Thoracic aorta (tissue), 2 donors: ENCODE measurements around the gene IGSF8. TPM values are rescaled to one million over a fixed set of nuclear protein-coding genes. Genes with fewer than 3 reads are reported as not detected.

Source experiments
- ATAC-seq: fragments of 150-250 bp; one replicate; pipeline ENCODE4 v1.8.0; 2017; ENCODE audit warnings: low read depth; ENCODE audit not compliant: insufficient number of reproducible peaks, low FRiP score
- DNase-seq: peaks from one replicate; pipeline ENCODE4 v3.0.0-alpha.2; 2020; ENCODE audit warnings: low spot score
- H3K27ac ChIP-seq, 2 donors: fragments of 200-600 bp; sonication (generic); 1 replicate in 1 of 2; 2 replicates in 1 of 2; pipeline ENCODE4 v1.5.1; 2016; ENCODE audit warnings: mild to moderate bottlenecking in 2 of 2, moderate library complexity in 2 of 2
- H3K27me3 ChIP-seq: fragments of 200-600 bp; sonication (generic); replicated peaks from 2 replicates; pipeline ENCODE4 v1.6.0; 2016; ENCODE audit warnings: mild to moderate bottlenecking; ENCODE audit not compliant: insufficient read depth
- H3K36me3 ChIP-seq: fragments of 200-600 bp; sonication (generic); one replicate; pipeline ENCODE4 v1.5.1; 2016
- H3K4me1 ChIP-seq, 2 donors: fragments of 200-600 bp; sonication (generic); 1 replicate in 1 of 2; 2 replicates in 1 of 2; pipeline versions ENCODE4 v1.5.1 to v1.6.0; 2016; ENCODE audit warnings: low read depth in 2 of 2, mild to moderate bottlenecking in 1 of 2; ENCODE audit not compliant: control insufficient read depth in 1 of 2
- H3K4me3 ChIP-seq: fragments of 200-600 bp; sonication (generic); 2 replicates; pipeline ENCODE4 v1.5.1; 2016; ENCODE audit warnings: mild to moderate bottlenecking
- H3K9me3 ChIP-seq: fragments of 200-600 bp; sonication (generic); 2 replicates; pipeline ENCODE4 v1.5.1; 2016
- total RNA-seq, 2 donors: library from RNA; depleted of rRNA; stranded (reverse); fragments of >200 nt; gene quantifications; one replicate each; pipeline versions ENCODE4 v1.1.0 to v1.2.3, GENCODE V29; 2016
- TF ChIP-seq, protein P1 (sequence below): fragments of 200-600 bp; sonication (generic); IDR thresholded peaks from one replicate; pipeline ENCODE4 v1.5.1; 2019; ENCODE audit warnings: antibody characterized with exemption

Gene IGSF8
- total RNA-seq, 2 donors from 2014 or later, result 29.6 to 40.8 TPM

DNA sequence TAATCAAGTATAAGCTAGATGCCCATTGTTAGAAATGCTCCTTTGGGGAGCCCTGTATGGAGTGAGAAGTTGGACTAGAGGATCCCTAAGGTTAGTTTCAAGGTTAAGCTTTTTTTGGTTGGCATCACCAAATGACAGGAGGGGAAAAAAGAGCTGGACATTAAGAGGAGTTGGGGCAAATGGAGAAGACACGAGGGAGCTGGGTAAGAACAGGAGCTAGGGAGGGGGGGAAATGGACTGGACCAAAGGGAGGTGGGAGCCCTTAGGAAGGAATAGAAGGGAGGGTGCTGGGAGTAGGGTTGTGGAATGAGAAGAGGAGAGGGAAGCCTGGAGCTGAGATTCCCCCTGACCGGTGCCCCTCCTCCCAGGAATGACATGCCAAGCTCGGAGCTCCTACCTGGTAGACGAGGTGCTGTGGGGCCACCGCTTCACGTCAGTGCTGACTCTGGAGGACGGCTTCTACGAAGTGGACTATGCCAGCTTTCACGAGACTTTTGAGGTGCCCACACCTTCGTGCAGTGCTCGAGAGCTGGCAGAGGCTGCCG, 11.2 kb downstream of the IGSF8 start:
- no peaks in the 10 kb centered on the region for H3K27me3 ChIP-seq
- TF ChIP-seq, protein P1, sequence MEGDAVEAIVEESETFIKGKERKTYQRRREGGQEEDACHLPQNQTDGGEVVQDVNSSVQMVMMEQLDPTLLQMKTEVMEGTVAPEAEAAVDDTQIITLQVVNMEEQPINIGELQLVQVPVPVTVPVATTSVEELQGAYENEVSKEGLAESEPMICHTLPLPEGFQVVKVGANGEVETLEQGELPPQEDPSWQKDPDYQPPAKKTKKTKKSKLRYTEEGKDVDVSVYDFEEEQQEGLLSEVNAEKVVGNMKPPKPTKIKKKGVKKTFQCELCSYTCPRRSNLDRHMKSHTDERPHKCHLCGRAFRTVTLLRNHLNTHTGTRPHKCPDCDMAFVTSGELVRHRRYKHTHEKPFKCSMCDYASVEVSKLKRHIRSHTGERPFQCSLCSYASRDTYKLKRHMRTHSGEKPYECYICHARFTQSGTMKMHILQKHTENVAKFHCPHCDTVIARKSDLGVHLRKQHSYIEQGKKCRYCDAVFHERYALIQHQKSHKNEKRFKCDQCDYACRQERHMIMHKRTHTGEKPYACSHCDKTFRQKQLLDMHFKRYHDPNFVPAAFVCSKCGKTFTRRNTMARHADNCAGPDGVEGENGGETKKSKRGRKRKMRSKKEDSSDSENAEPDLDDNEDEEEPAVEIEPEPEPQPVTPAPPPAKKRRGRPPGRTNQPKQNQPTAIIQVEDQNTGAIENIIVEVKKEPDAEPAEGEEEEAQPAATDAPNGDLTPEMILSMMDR, result no peak
- H3K4me1 ChIP-seq, result peaks cover 18 to 33% of the 10 kb centered on the region in 2 donors
- DNase-seq (no peak), ATAC-seq (no peak)
- H3K9me3 ChIP-seq, result no peaks in the 10 kb centered on the region
- H3K27ac ChIP-seq, result peak overlapping the region; percentile 87 to 89
- no peak overlapping the region for H3K4me3 ChIP-seq
- H3K36me3 ChIP-seq, result peaks cover 13% of the 10 kb centered on the region

DNA sequence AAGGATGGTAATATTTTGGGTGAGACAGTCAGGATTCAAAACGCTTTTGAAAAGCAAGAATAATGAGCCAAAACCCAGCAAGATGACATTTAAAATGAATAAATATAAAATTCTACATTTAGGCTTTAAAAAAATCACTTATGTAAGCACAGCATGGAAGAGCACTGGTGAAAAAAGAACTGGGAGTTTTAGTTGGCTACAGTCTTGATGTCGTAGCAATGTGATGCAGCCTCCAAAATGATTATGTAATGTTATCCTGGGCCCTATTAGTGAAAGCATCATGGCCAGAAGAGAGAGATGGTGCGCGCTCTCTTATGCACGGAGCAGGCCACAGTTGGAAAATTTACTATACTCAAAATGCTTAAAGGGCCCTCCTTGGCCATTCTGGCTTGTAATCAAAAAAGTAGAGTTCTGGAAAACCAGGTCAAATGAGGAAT, 11.9 kb downstream of the IGSF8 start:
- no peaks in the 10 kb centered on the region for H3K9me3 ChIP-seq
- H3K4me1 ChIP-seq, result peaks cover 18 to 35% of the 10 kb centered on the region in 2 donors
- H3K27me3 ChIP-seq, result no peaks in the 10 kb centered on the region
- H3K27ac ChIP-seq, result peak overlapping the region; percentile 87 to 89
- peaks cover 6% of the 10 kb centered on the region for H3K36me3 ChIP-seq
- H3K4me3 ChIP-seq, result peak overlapping the region; percentile 37
- DNase-seq (no peak), ATAC-seq (peak; percentile 59)
- TF ChIP-seq, protein P1, result no peak

DNA sequence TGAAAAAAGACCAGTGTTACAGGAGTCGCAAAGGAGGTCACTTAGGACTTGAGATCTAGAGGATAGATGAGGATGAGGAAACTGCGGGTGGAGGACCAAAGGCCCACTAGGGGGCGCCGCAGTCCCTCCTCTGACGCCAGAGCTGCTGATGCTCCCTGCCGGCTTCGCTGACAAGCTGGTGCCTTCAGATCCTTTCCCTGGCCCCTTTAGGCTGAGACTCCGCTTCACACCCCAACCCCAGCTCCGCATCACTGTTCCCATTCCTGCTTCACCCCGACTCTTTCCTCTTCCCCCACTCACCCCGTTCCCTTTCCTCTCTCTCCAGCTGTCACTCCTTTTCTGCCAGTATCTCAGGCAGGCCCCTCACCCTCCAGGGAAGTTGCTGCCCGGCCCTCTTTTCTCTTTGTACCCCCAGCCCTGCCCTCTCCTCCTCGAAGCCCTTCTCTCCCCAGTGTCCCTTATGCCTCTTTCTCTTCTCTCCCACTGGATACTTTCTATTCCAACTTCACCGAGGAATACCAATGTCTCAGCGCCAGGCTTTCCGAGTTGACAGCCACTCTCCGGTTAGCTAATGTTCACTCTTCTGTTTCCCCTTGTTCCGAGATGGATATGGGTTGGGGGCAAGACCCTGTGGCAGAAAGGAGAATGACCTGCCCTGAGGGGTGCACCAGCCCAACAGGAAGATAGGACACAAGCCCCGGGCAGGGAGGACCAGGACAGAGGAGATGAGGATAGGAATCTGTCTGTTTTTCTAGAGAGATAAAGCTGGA, 12.5 kb downstream of the IGSF8 start:
- TF ChIP-seq, protein P1, result peak; percentile 84
- Histone ChIP-seq H3K4me1 (peaks cover 18 to 41% of the 10 kb centered on the region in 2 donors), H3K27ac (peak overlapping the region; percentile 87 to 89), H3K9me3 (no peaks in the 10 kb centered on the region), H3K4me3 (peak overlapping the region; percentile 48), H3K27me3 (no peaks in the 10 kb centered on the region), H3K36me3 (peaks cover 2% of the 10 kb centered on the region)
- DNase-seq (no peak), ATAC-seq (peak; percentile 44)

DNA sequence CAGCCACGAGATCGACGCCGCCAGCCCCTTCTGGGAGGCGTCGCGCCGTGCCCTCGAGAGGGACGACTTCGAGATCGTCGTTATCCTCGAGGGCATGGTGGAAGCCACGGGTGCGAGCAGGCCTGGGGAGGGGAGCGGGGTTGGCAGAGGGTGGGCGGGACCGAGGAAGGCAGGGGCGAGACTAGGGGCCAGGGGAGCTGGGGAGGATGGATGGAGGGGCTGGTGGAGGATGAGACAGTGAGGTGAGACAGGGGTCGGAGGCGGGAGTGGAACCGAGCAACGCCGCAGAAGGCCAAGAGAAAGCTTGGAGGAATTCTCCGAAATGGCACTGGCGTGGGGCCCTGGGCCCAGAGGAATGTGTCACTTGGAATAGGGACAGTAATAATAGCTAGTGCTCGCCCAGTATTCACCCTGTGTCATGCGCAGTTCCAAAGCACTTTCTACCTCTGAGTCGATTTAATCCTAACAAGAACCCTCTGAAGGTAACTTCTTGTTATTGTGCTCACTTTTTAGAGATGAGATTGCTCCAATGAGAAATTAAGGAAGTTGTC, 13.6 kb downstream of the IGSF8 start:
- TF ChIP-seq, protein P1, result no peak
- ATAC-seq (peak; percentile 57), DNase-seq (no peak)
- no peaks in the 10 kb centered on the region for H3K36me3 ChIP-seq
- peaks cover 18 to 43% of the 10 kb centered on the region in 2 donors for H3K4me1 ChIP-seq
- peak overlapping the region; percentile 48 for H3K4me3 ChIP-seq
- H3K27me3 ChIP-seq, result no peaks in the 10 kb centered on the region
- no peaks in the 10 kb centered on the region for H3K9me3 ChIP-seq
- peak overlapping the region; percentile 87 to 89 for H3K27ac ChIP-seq
